K562 (cell line): ENCODE measurements around the gene ZNHIT2.

Experiments used
- CBFB ChIP-seq: sonication (generic); formaldehyde crosslinking; IDR thresholded peaks from 2 replicates; pipeline ENCODE4 v1.4.0; 2020; ENCODE audit warnings: mild to moderate bottlenecking, missing genetic modification reagents
- CBX3 ChIP-seq, 2 experiments: IDR thresholded peaks; 1 replicate in 1 of 2; 2 replicates in 1 of 2; pipeline ENCODE4 v1.6.1; 2012; ENCODE audit warnings: inconsistent platforms in 2 of 2, low read length in 2 of 2, borderline replicate concordance in 1 of 2, control low read depth in 1 of 2
- EZH2 ChIP-seq: IDR thresholded peaks from 2 replicates; pipeline ENCODE4 v1.6.1; 2012; ENCODE audit warnings: low read depth, mild to moderate bottlenecking, inconsistent platforms, low read length, borderline replicate concordance
- GTF2E2 ChIP-seq: fragments of 200-800 bp; sonication (Bioruptor generic); IDR thresholded peaks from 2 replicates; pipeline ENCODE4 v1.6.1; 2016; ENCODE audit warnings: missing genetic modification characterization, missing compliant biosample characterization
- MEF2D ChIP-seq: conservative IDR thresholded peaks from 2 replicates; pipeline ENCODE4 v1.6.1; 2016; ENCODE audit warnings: low read depth, missing genetic modification characterization, missing compliant biosample characterization
- NRF1 ChIP-seq, 2 experiments: fragments of 450-650 bp; IDR thresholded peaks in 1 of 2; conservative IDR thresholded peaks in 1 of 2; 2 replicates each; pipeline ENCODE4 v1.6.1; 2014; ENCODE audit warnings: mild to moderate bottlenecking in 2 of 2
- RAD21 ChIP-seq, 2 experiments: fragments of 250-450 bp in 1 of 2; fragments of 450-650 bp in 1 of 2; sonication (Bioruptor Pico) in 1 of 2; formaldehyde crosslinking in 1 of 2; IDR thresholded peaks in 1 of 2; conservative IDR thresholded peaks in 1 of 2; 2 replicates each; pipeline versions ENCODE4 v1.4.0 to v1.8.0; 2020 to 2022; ENCODE audit warnings: mild to moderate bottlenecking in 2 of 2, moderate library complexity in 1 of 2
- SP1 ChIP-seq: sonication (generic); formaldehyde crosslinking; IDR thresholded peaks from 2 replicates; pipeline ENCODE4 v1.8.1; 2022; ENCODE audit warnings: mild to moderate bottlenecking, missing genetic modification reagents

- TF ChIP-seq RAD21 (CRISPR knock-in tag; conservative IDR thresholded peaks at IDR 0.05 in 1 of 2, IDR thresholded peaks at IDR 0.05 in 1 of 2), result no peak
- no peak for TF ChIP-seq CBFB (CRISPR knock-in tag)
- TF ChIP-seq CBX3 (IDR thresholded peaks at IDR 0.05; ENCODE audit: borderline replicate concordance in 1 of 2, low read length in 2 of 2), result no peak
- no peak for TF ChIP-seq GTF2E2 (tag)
- no peak for TF ChIP-seq MEF2D (tag)
- no peak for TF ChIP-seq SP1 (CRISPR knock-in tag)
- no peak for TF ChIP-seq EZH2
- no peak for TF ChIP-seq NRF1 (conservative IDR thresholded peaks at IDR 0.05 in 1 of 2, IDR thresholded peaks at IDR 0.05 in 1 of 2)
Measured at GRCh38 chr11:65125197-65126056, 7.9 kb upstream of the ZNHIT2 start.
